K562 (cell line): ENCODE results near the gene STAU1. TPM values are rescaled to one million over a fixed set of nuclear protein-coding genes. Genes with fewer than 3 reads are reported as not detected.
A peak's percentile ranks its signal among the peaks of the same experiment; 100 is the strongest.

Experiments
- ATF1 ChIP-seq, 2 experiments: fragments of 450-650 bp in 1 of 2; IDR thresholded peaks; 2 replicates each; pipeline ENCODE4 v1.6.1; 2016; ENCODE audit warnings: missing compliant biosample characterization in 1 of 2, missing genetic modification characterization in 1 of 2
- C11orf30 ChIP-seq: fragments of 450-650 bp; IDR thresholded peaks from 2 replicates; pipeline ENCODE4 v1.6.1; 2016; ENCODE audit warnings: low read depth, mild to moderate bottlenecking
- CBX2 ChIP-seq: fragments of 200-600 bp; sonication (generic); IDR thresholded peaks from one replicate; pipeline ENCODE4 v1.6.1; 2012; ENCODE audit warnings: mild to moderate bottlenecking, low read length, inconsistent platforms; ENCODE audit not compliant: insufficient read depth, poor library complexity, severe bottlenecking
- DNMT1 ChIP-seq: fragments of 450-650 bp; IDR thresholded peaks from 2 replicates; pipeline ENCODE4 v1.6.1; 2016; ENCODE audit warnings: antibody characterized with exemption, mild to moderate bottlenecking
- FOSL1 ChIP-seq: fragments of 200-800 bp; sonication (Bioruptor generic); conservative IDR thresholded peaks from 2 replicates; pipeline ENCODE4 v1.6.1; 2016; ENCODE audit warnings: missing genetic modification characterization, missing compliant biosample characterization
- FOXA1 ChIP-seq: fragments of 450-650 bp; IDR thresholded peaks from 2 replicates; pipeline ENCODE4 v1.6.1; 2016; ENCODE audit warnings: mild to moderate bottlenecking, borderline replicate concordance
- HNRNPLL ChIP-seq: fragments of 200-400 bp; formaldehyde crosslinking; IDR thresholded peaks from 2 replicates; pipeline ENCODE4 v1.6.1; 2017; ENCODE audit warnings: low read length, low read depth, mild to moderate bottlenecking; ENCODE audit not compliant: poor library complexity, severe bottlenecking
- KAT8 ChIP-seq: fragments of 450-650 bp; IDR thresholded peaks from 2 replicates; pipeline ENCODE4 v1.6.1; 2016; ENCODE audit warnings: low read depth, mild to moderate bottlenecking
- KLF1 ChIP-seq: fragments of 450-650 bp; IDR thresholded peaks from 2 replicates; pipeline ENCODE4 v1.6.1; 2016; ENCODE audit warnings: missing genetic modification characterization, missing compliant biosample characterization
- LCOR ChIP-seq: sonication (generic); formaldehyde crosslinking; IDR thresholded peaks from 2 replicates; pipeline ENCODE4 v1.8.0; 2022; ENCODE audit warnings: mild to moderate bottlenecking, missing genetic modification reagents
- RBFOX2 ChIP-seq: fragments of 200-400 bp; formaldehyde crosslinking; IDR thresholded peaks from 2 replicates; pipeline ENCODE4 v1.6.1; 2017; ENCODE audit warnings: low read depth, mild to moderate bottlenecking, low read length, moderate library complexity
- RBM22 ChIP-seq: fragments of 200-400 bp; formaldehyde crosslinking; IDR thresholded peaks from 2 replicates; pipeline ENCODE4 v1.6.1; 2018; ENCODE audit warnings: low read length, low read depth; ENCODE audit not compliant: poor library complexity, severe bottlenecking
- TAF9B ChIP-seq: fragments of 450-650 bp; IDR thresholded peaks from 2 replicates; pipeline ENCODE4 v1.6.1; 2018; ENCODE audit warnings: mild to moderate bottlenecking; ENCODE audit not compliant: partially characterized antibody
- ZNF316 ChIP-seq: fragments of 450-650 bp; IDR thresholded peaks from 2 replicates; pipeline ENCODE4 v1.6.1; 2016
- polyA plus RNA-seq, 8 experiments: library from polyadenylated mRNA; depleted of rRNA in 4 of 8; stranded (reverse) in 5 of 8; unstranded in 3 of 8; fragments of >200 nt; fragmentation: Nextera tagmentation in 2 of 8; fragmentation: Illumina TruSeq in 1 of 8; extraction: Ambion mirVana in 2 of 8; extraction: Trizol in 1 of 8; gene quantifications; 2 replicates each; pipeline versions ENCODE4 v1.2.1 to v1.2.3, GENCODE V29; 2011 to 2014; ENCODE audit warnings: inconsistent platforms in 1 of 8, missing spikeins in 1 of 8
- total RNA-seq, 7 experiments: library from RNA; depleted of rRNA in 6 of 7; stranded (reverse); fragments of >200 nt in 6 of 7; fragmentation: Illumina TruSeq in 2 of 7; extraction: Trizol in 2 of 7; gene quantifications; 2 replicates each; pipeline versions ENCODE4 v1.2.1 to v1.2.3, GENCODE V29; 2011 to 2021; ENCODE audit warnings: low replicate concordance in 1 of 7
- TF ChIP-seq, protein P1 (sequence below): fragments of 200-800 bp; sonication (Bioruptor generic); IDR thresholded peaks from 2 replicates; pipeline ENCODE4 v1.6.1; 2017; ENCODE audit warnings: missing genetic modification characterization, missing compliant biosample characterization
- TF ChIP-seq, protein P2 (sequence below): IDR thresholded peaks from 3 replicates; pipeline ENCODE4 v1.6.1; 2011; ENCODE audit warnings: borderline replicate concordance, mild to moderate bottlenecking, moderate library complexity; ENCODE audit not compliant: insufficient read length; ENCODE audit errors: extremely low read depth
- TF ChIP-seq, protein P3 (sequence below), 2 experiments: fragments of 450-650 bp in 1 of 2; sonication (generic) in 1 of 2; formaldehyde crosslinking in 1 of 2; IDR thresholded peaks in 1 of 2; conservative IDR thresholded peaks in 1 of 2; 2 replicates each; pipeline versions ENCODE4 v1.6.1 to v1.8.1; 2016 to 2023; ENCODE audit warnings: mild to moderate bottlenecking in 2 of 2, moderate library complexity in 2 of 2, inconsistent platforms in 1 of 2, missing genetic modification reagents in 1 of 2
- TF ChIP-seq, protein P4 (sequence below): fragments of 250-450 bp; sonication (Bioruptor Pico); IDR thresholded peaks from 2 replicates; pipeline ENCODE4 v1.9.0; 2021; ENCODE audit warnings: mild to moderate bottlenecking, inconsistent platforms

STAU1 gene
- total and polyA plus RNA-seq, 9 of the 15 experiments (the other 6 are each of a cell fraction or from before 2014, with no cell fraction given): 18.0 to 106 (median 50.6) TPM

DNA sequence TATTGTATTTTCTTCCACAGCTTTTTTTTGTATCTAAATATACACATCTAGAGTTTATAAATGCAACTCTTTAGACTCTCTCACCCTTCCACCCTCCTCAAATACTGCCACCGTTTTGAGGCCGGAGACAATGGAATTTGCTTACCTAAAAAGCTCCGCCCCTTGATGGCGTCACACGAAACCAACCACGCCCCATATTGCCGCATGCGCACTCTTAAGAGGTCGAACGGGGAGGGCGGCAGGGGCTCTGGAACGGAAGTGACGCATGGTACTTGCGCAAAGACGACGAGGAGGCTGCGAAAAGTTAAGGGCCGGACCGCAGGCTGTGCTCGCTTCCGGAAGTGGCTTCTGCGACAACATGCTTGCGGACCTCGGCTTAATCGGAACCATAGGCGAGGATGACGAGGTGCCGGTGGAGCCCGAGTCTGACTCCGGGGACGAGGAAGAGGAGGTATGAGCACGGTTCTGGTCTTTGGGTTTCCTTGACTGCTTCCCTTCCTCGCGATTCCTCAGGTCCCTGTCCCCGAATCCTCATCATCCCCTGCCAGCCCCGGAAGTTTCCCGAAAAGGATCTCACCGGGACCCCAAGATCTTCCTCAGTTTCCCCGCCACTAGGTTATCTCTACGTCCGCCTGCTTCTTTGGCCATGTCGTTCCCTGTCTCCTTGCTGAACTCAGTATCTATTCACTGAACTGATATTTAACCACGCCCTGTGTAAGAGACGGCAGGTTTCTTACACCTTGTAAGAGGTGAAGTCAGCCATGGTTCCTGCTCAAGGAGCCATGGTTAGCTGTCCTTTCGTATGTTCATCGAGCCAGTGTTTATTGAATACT is 31.2 kb upstream of the STAU1 start, which contains the start of gene DDX27 (continued):
- TF ChIP-seq ZNF316: peak; percentile 92
- TF ChIP-seq FOXA1: no peak
- TF ChIP-seq RBM22: no peak
- TF ChIP-seq, protein P1, sequence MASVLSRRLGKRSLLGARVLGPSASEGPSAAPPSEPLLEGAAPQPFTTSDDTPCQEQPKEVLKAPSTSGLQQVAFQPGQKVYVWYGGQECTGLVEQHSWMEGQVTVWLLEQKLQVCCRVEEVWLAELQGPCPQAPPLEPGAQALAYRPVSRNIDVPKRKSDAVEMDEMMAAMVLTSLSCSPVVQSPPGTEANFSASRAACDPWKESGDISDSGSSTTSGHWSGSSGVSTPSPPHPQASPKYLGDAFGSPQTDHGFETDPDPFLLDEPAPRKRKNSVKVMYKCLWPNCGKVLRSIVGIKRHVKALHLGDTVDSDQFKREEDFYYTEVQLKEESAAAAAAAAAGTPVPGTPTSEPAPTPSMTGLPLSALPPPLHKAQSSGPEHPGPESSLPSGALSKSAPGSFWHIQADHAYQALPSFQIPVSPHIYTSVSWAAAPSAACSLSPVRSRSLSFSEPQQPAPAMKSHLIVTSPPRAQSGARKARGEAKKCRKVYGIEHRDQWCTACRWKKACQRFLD (CRISPR knock-in tag): no peak
- TF ChIP-seq C11orf30: peak; percentile 78
- TF ChIP-seq CBX2: no peak
- TF ChIP-seq HNRNPLL: peak; percentile 89
- TF ChIP-seq ATF1 (CRISPR knock-in tag; IDR thresholded peaks at IDR 0.05): peak; percentile 46; the same call in 1 of the 2 replicates
- peak; percentile 96 for TF ChIP-seq ATF1 (tag; IDR thresholded peaks at IDR 0.05)
- no peak for TF ChIP-seq KAT8
- TF ChIP-seq, protein P2, sequence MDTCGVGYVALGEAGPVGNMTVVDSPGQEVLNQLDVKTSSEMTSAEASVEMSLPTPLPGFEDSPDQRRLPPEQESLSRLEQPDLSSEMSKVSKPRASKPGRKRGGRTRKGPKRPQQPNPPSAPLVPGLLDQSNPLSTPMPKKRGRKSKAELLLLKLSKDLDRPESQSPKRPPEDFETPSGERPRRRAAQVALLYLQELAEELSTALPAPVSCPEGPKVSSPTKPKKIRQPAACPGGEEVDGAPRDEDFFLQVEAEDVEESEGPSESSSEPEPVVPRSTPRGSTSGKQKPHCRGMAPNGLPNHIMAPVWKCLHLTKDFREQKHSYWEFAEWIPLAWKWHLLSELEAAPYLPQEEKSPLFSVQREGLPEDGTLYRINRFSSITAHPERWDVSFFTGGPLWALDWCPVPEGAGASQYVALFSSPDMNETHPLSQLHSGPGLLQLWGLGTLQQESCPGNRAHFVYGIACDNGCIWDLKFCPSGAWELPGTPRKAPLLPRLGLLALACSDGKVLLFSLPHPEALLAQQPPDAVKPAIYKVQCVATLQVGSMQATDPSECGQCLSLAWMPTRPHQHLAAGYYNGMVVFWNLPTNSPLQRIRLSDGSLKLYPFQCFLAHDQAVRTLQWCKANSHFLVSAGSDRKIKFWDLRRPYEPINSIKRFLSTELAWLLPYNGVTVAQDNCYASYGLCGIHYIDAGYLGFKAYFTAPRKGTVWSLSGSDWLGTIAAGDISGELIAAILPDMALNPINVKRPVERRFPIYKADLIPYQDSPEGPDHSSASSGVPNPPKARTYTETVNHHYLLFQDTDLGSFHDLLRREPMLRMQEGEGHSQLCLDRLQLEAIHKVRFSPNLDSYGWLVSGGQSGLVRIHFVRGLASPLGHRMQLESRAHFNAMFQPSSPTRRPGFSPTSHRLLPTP: no peak
- peak; percentile 88 for TF ChIP-seq RBFOX2
- peak; percentile 61 for TF ChIP-seq FOSL1 (tag)
- TF ChIP-seq, protein P3, sequence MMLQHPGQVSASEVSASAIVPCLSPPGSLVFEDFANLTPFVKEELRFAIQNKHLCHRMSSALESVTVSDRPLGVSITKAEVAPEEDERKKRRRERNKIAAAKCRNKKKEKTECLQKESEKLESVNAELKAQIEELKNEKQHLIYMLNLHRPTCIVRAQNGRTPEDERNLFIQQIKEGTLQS (IDR thresholded peaks at IDR 0.05): peak; percentile 84
- TF ChIP-seq, protein P3 (CRISPR knock-in tag; conservative IDR thresholded peaks at IDR 0.05): no peak
- TF ChIP-seq TAF9B: peak; percentile 68
- TF ChIP-seq KLF1 (tag): peak; percentile 49; the same call in 1 of the 2 replicates
- peak; percentile 53; the same call in 1 of the 2 replicates for TF ChIP-seq LCOR (CRISPR knock-in tag)
- TF ChIP-seq, protein P4, sequence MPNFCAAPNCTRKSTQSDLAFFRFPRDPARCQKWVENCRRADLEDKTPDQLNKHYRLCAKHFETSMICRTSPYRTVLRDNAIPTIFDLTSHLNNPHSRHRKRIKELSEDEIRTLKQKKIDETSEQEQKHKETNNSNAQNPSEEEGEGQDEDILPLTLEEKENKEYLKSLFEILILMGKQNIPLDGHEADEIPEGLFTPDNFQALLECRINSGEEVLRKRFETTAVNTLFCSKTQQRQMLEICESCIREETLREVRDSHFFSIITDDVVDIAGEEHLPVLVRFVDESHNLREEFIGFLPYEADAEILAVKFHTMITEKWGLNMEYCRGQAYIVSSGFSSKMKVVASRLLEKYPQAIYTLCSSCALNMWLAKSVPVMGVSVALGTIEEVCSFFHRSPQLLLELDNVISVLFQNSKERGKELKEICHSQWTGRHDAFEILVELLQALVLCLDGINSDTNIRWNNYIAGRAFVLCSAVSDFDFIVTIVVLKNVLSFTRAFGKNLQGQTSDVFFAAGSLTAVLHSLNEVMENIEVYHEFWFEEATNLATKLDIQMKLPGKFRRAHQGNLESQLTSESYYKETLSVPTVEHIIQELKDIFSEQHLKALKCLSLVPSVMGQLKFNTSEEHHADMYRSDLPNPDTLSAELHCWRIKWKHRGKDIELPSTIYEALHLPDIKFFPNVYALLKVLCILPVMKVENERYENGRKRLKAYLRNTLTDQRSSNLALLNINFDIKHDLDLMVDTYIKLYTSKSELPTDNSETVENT (CRISPR knock-in tag): 0 out of 2 replicates have a peak, but pooled peaks have one; percentile 37
- TF ChIP-seq DNMT1: peak; percentile 53; the same call in 1 of the 2 replicates
